Spleen (tissue), 7 donors: ENCODE results near the gene KCNB1.

Source experiments
- POLR2AphosphoS5 ChIP-seq, 3 donors: sonication (generic); formaldehyde crosslinking; IDR thresholded peaks; one replicate each; pipeline ENCODE4 v1.5.1; 2017; ENCODE audit warnings: antibody characterized with exemption in 3 of 3
- TF ChIP-seq, protein P1 (sequence below), 11 experiments: fragments of 200-600 bp in 7 of 11; fragments of 450-650 bp in 4 of 11; sonication (generic) in 4 of 11; IDR thresholded peaks in 8 of 11; conservative IDR thresholded peaks in 3 of 11; 1 replicate in 7 of 11; 2 replicates in 4 of 11; pipeline versions ENCODE4 v1.4.0 to v1.8.0; 2016 to 2021; ENCODE audit warnings: antibody characterized with exemption in 11 of 11, inconsistent platforms in 4 of 11, mild to moderate bottlenecking in 1 of 11
- donor health status: DM: no; HTN: no; CAD: no; lungs with moderate emphysema.
- donor health status: DM: no; HTN: no; CAD: no.
- donor health status: DM: no; HTN: no; CAD: no.

DNA sequence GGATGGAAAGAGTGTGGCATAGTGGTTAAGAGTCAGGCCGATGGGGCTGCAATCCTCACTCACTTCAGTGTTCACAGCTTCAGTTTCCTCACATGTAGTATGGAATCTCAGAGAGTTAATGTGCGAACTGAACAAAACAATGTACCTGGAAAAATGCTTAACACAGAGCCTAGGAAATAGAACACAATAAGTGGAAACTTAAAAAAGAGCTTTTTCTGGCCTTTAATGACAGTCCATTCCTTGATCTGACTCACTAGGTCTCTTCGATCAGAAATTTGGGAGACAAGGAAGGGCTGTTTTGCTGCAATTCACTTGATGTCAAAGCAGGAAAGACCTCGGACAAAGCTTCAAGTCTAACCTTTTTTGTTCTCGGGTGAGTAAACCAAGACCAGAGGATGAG is 56.1 kb downstream of the KCNB1 start:
- TF ChIP-seq, protein P1, sequence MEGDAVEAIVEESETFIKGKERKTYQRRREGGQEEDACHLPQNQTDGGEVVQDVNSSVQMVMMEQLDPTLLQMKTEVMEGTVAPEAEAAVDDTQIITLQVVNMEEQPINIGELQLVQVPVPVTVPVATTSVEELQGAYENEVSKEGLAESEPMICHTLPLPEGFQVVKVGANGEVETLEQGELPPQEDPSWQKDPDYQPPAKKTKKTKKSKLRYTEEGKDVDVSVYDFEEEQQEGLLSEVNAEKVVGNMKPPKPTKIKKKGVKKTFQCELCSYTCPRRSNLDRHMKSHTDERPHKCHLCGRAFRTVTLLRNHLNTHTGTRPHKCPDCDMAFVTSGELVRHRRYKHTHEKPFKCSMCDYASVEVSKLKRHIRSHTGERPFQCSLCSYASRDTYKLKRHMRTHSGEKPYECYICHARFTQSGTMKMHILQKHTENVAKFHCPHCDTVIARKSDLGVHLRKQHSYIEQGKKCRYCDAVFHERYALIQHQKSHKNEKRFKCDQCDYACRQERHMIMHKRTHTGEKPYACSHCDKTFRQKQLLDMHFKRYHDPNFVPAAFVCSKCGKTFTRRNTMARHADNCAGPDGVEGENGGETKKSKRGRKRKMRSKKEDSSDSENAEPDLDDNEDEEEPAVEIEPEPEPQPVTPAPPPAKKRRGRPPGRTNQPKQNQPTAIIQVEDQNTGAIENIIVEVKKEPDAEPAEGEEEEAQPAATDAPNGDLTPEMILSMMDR (IDR thresholded peaks at IDR 0.05 in 8 of 11, conservative IDR thresholded peaks at IDR 0.05 in 3 of 11): no peak
- no peak for TF ChIP-seq POLR2AphosphoS5 (IDR thresholded peaks at IDR 0.05)
